GM19193 (cell line): ENCODE results near the gene TRIM58.

Source experiments
- POLR2A ChIP-seq: IDR thresholded peaks from 4 replicates; pipeline ENCODE4 v1.6.1; 2011; ENCODE audit not compliant: insufficient read depth, insufficient read length; ENCODE audit errors: extremely low read depth

Gene TRIM58

GRCh38 chr1:247857069-247857984 lies at the start of gene TRIM58:
TRIM58 (plus strand) TSS chr1:247857187; CDS start chr1:247857247, 60 bp downstream.
- TF ChIP-seq POLR2A: no peak

GRCh38 chr1:247812637-247813036 lies 44.4 kb upstream of the TRIM58 start:
- TF ChIP-seq POLR2A: no peak

- no peak for TF ChIP-seq POLR2A
Measured at GRCh38 chr1:247822060-247822459, 34.9 kb upstream of the TRIM58 start.

- no peak for TF ChIP-seq POLR2A
Measured at GRCh38 chr1:247824023-247824422, 33.0 kb upstream of the TRIM58 start, which contains the start of gene OR14A16. OR14A16 (minus strand) TSS chr1:247824119; CDS start chr1:247815729, 8,390 bp downstream.

GRCh38 chr1:247825362-247825761 lies 31.6 kb upstream of the TRIM58 start:
- no peak for TF ChIP-seq POLR2A

GRCh38 chr1:247829656-247830055 lies 27.3 kb upstream of the TRIM58 start:
- no peak for TF ChIP-seq POLR2A

GRCh38 chr1:247833601-247834000 lies 23.4 kb upstream of the TRIM58 start:
- TF ChIP-seq POLR2A: no peak

GRCh38 chr1:247840818-247841217 lies 16.2 kb upstream of the TRIM58 start:
- TF ChIP-seq POLR2A: no peak

- no peak for TF ChIP-seq POLR2A
Measured at GRCh38 chr1:247841796-247842195, 15.2 kb upstream of the TRIM58 start, which contains the start of gene OR11L1. OR11L1 (minus strand) TSS chr1:247841896; CDS start chr1:247841896, 0 bp downstream.

GRCh38 chr1:247843411-247843810 lies 13.6 kb upstream of the TRIM58 start:
- TF ChIP-seq POLR2A: no peak

- TF ChIP-seq POLR2A: no peak
Measured at GRCh38 chr1:247845011-247845692, 11.8 kb upstream of the TRIM58 start.

- no peak for TF ChIP-seq POLR2A
Measured at GRCh38 chr1:247845693-247846017, 11.3 kb upstream of the TRIM58 start.

- TF ChIP-seq POLR2A: no peak
Measured at GRCh38 chr1:247848346-247848745, 8.6 kb upstream of the TRIM58 start.

GRCh38 chr1:247849616-247850015 lies 7.4 kb upstream of the TRIM58 start:
- TF ChIP-seq POLR2A: no peak

GRCh38 chr1:247854899-247855545 lies 2.0 kb upstream of the TRIM58 start:
- no peak for TF ChIP-seq POLR2A
